Mesothelial cell of epicardium (in vitro differentiated cells): ENCODE data around the gene FN3KRP. TPM values are rescaled to one million over a fixed set of nuclear protein-coding genes. Genes with fewer than 3 reads are reported as not detected.
"Not testable (repeated sequence)": the region's sequence is repeated elsewhere in the genome, so short reads cannot be mapped to it uniquely, and the experiment has no call there.

Experiments used
- DNase-seq, 2 experiments: peaks; one replicate each; pipeline ENCODE4 v3.0.0; 2021; ENCODE audit warnings: low spot score in 2 of 2; ENCODE audit not compliant: unreplicated experiment in 2 of 2
- H3K27ac Mint-ChIP-seq: 2 replicates; pipeline ENCODE4 v1.8.0; 2021; ENCODE audit warnings: mixed read lengths
- H3K27me3 Mint-ChIP-seq: 2 replicates; pipeline ENCODE4 v1.8.0; 2021; ENCODE audit warnings: low read depth, mixed read lengths
- H3K36me3 Mint-ChIP-seq: 2 replicates; pipeline ENCODE4 v1.8.0; 2021; ENCODE audit warnings: mixed read lengths
- H3K4me1 Mint-ChIP-seq: 2 replicates; pipeline ENCODE4 v1.8.0; 2021; ENCODE audit warnings: mixed read lengths
- H3K4me3 Mint-ChIP-seq: 2 replicates; pipeline ENCODE4 v1.8.0; 2021; ENCODE audit warnings: mild to moderate bottlenecking, moderate library complexity, mixed read lengths
- H3K9me3 Mint-ChIP-seq: 2 replicates; pipeline ENCODE4 v1.8.0; 2021; ENCODE audit warnings: mixed read lengths
- CTCF ChIP-seq: fragments of 200-600 bp; sonication (generic); IDR thresholded peaks from one replicate; pipeline ENCODE4 v1.5.0; 2021; ENCODE audit warnings: antibody characterized with exemption; ENCODE audit not compliant: unreplicated experiment
- total RNA-seq: library from RNA; stranded (reverse); gene quantifications from 3 replicates; pipeline ENCODE4 v1.2.1, GENCODE V29; 2021

FN3KRP gene
- total RNA-seq, 1 donor from 2014 or later, result 30.3 TPM

GRCh38 chr17:82740906-82741759, 24.6 kb downstream of the FN3KRP start:
- H3K27ac Mint-ChIP-seq, result no peak overlapping the region
- H3K4me3 Mint-ChIP-seq, result no peak overlapping the region
- H3K4me1 Mint-ChIP-seq, result peaks cover 4% of the 10 kb centered on the region
- DNase-seq, result no peak
- peaks cover 59% of the 10 kb centered on the region for H3K36me3 Mint-ChIP-seq
- no peaks in the 10 kb centered on the region for H3K27me3 Mint-ChIP-seq
- TF ChIP-seq CTCF, result no peak
- peaks cover 36% of the 10 kb centered on the region for H3K9me3 Mint-ChIP-seq

- no peak for DNase-seq
- peaks cover 50% of the 10 kb centered on the region for H3K9me3 Mint-ChIP-seq
- peaks cover 66% of the 10 kb centered on the region for H3K36me3 Mint-ChIP-seq
- no peak overlapping the region for H3K4me3 Mint-ChIP-seq
- TF ChIP-seq CTCF, result no peak
- H3K4me1 Mint-ChIP-seq, result no peaks in the 10 kb centered on the region
- H3K27ac Mint-ChIP-seq, result no peak overlapping the region
- H3K27me3 Mint-ChIP-seq, result no peaks in the 10 kb centered on the region
Measured at GRCh38 chr17:82743344-82744219, 27.1 kb downstream of the FN3KRP start.

GRCh38 chr17:82744736-82745135, 28.2 kb downstream of the FN3KRP start:
- peaks cover 52% of the 10 kb centered on the region for H3K9me3 Mint-ChIP-seq
- H3K36me3 Mint-ChIP-seq, result peaks cover 70% of the 10 kb centered on the region
- not testable (repeated sequence) for DNase-seq, H3K27ac Mint-ChIP-seq, H3K27me3 Mint-ChIP-seq, H3K4me3 Mint-ChIP-seq, H3K4me1 Mint-ChIP-seq

GRCh38 chr17:82745524-82745923, 29.0 kb downstream of the FN3KRP start:
- DNase-seq, result no peak
- peaks cover 63% of the 10 kb centered on the region for H3K36me3 Mint-ChIP-seq
- no peaks in the 10 kb centered on the region for H3K4me1 Mint-ChIP-seq
- no peak for TF ChIP-seq CTCF
- no peak overlapping the region for H3K27ac Mint-ChIP-seq
- H3K9me3 Mint-ChIP-seq, result peaks cover 46% of the 10 kb centered on the region
- H3K4me3 Mint-ChIP-seq, result no peak overlapping the region
- no peaks in the 10 kb centered on the region for H3K27me3 Mint-ChIP-seq

- Mint-ChIP-seq H3K9me3 (peaks cover 29% of the 10 kb centered on the region), H3K4me1 (peaks cover 12% of the 10 kb centered on the region), H3K27ac (no peak overlapping the region), H3K36me3 (peaks cover 35% of the 10 kb centered on the region), H3K27me3 (no peaks in the 10 kb centered on the region), H3K4me3 (no peak overlapping the region)
- no peak for TF ChIP-seq CTCF
- no peak for DNase-seq
Measured at GRCh38 chr17:82748756-82749155, 32.2 kb downstream of the FN3KRP start.
